Spinal cord (tissue), 10 donors: Measurements from ENCODE around the gene FRMPD2. TPM values are rescaled to one million over a fixed set of nuclear protein-coding genes. Genes with fewer than 3 reads are reported as not detected.
A peak's percentile ranks its signal among the peaks of the same experiment; 100 is the strongest.
"Not testable (repeated sequence)": the region's sequence is repeated elsewhere in the genome, so short reads cannot be mapped to it uniquely, and the experiment has no call there.

Experiments used
- DNase-seq, 6 donors: peaks; one replicate each; pipeline versions ENCODE4 v3.0.0 to v3.0.0-alpha.2; 2013 to 2015; ENCODE audit warnings: low spot score in 6 of 6, low read depth in 4 of 6
- H3K27ac ChIP-seq: one replicate; pipeline ENCODE4 v1.5.1; 2013; ENCODE audit warnings: low read depth, low read length, control low read depth
- H3K27me3 ChIP-seq: one replicate; pipeline ENCODE4 v1.6.1; 2013; ENCODE audit warnings: low read length; ENCODE audit not compliant: control insufficient read depth, insufficient read depth
- H3K36me3 ChIP-seq: one replicate; pipeline ENCODE4 v1.6.1; 2013; ENCODE audit warnings: low read length; ENCODE audit not compliant: control insufficient read depth, insufficient read depth
- H3K4me1 ChIP-seq: one replicate; pipeline ENCODE4 v1.6.1; 2013; ENCODE audit warnings: low read length; ENCODE audit not compliant: control insufficient read depth, insufficient read depth
- H3K4me3 ChIP-seq: one replicate; pipeline ENCODE4 v1.5.1; 2013; ENCODE audit warnings: low read depth, low read length, control low read depth
- H3K9me3 ChIP-seq: one replicate; pipeline ENCODE4 v1.6.1; 2013; ENCODE audit warnings: low read length; ENCODE audit not compliant: control insufficient read depth, insufficient read depth
- WGBS: methylation state at CpG from one replicate; pipeline ENCODE4 v1.1.5; 2013; ENCODE audit warnings: missing lambda C conversion rate; ENCODE audit not compliant: insufficient coverage; 5-methylcytosine and 5-hydroxymethylcytosine counted together
- polyA plus RNA-seq, 2 donors: library from polyadenylated mRNA; unstranded; fragments of 120-200 nt; gene quantifications; one replicate each; pipeline ENCODE4 v1.2.1, GENCODE V29; 2013; ENCODE audit not compliant: insufficient read length in 2 of 2
- total RNA-seq, 2 donors: library from RNA; depleted of rRNA in 1 of 2; stranded (reverse); fragments of 120-200 nt in 1 of 2; fragments of >200 nt in 1 of 2; gene quantifications; one replicate each; pipeline versions ENCODE4 v1.2.3 to v1.2.4, GENCODE V29; 2013 to 2014
- donor health status: healthy.

FRMPD2 gene
- total and polyA plus RNA-seq, 4 donors, result 5.5 to 14.9 (median 14.1) TPM

DNA sequence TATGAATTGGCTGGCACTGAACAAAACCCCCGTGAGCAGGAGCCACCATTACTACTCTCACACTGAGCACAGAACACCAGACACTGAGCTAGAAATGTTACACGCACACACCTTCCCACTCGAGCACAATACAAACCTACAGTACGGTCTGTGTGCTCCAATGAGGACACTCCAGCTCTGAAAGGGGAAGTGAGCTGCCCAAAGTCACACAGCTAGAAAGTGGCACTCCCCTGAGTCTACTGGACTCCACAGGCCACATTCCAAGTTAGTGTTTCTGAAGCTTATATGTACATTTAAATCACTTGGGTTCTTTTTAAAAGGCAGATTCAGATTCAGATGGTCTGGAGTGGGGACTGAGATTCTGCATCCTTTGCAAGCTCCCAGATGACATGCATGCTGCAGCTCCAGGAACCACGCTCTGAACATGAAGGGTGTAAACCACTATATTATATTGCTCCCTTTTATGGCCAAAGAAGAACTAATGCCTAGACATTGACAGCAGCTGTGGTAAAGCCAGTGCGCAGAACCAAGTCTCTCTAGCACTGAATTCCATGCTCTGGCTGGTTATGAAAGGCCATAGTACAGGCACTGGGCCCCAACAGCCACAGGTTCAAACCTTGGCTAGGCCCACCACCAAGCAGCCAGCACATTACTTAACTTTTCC lies 77.1 kb downstream of the FRMPD2 start:
- H3K36me3 ChIP-seq, result no peaks in the 10 kb centered on the region
- H3K9me3 ChIP-seq, result no peaks in the 10 kb centered on the region
- WGBS, result 76% methylated on average over 5 of the region's 6 CpGs
- H3K4me3 ChIP-seq, result no peak overlapping the region
- H3K27ac ChIP-seq, result no peak overlapping the region
- no peaks in the 10 kb centered on the region for H3K27me3 ChIP-seq
- peaks cover 3% of the 10 kb centered on the region for H3K4me1 ChIP-seq
- no peak for DNase-seq

DNA sequence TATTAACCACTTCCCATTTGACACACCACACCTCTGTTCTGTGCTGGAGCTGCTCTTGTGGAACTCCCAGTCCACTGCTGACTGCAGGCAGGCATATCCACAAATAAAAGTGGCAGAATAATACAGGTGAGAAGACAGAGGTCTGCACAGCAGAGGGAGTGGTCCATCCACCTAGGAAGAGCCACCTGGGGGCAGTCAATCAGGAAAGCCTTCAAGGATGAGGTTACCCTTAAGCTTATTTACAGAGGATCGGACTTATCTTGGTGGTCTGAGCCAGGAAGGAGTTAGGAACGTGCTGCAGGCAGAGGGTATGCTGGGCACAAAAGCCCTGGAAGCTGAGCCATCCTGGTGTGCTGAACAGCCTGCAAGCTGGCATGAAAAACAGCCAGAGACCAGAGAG lies 78.7 kb downstream of the FRMPD2 start:
- peaks cover 3% of the 10 kb centered on the region for H3K4me1 ChIP-seq
- no peak overlapping the region for H3K27ac ChIP-seq
- H3K9me3 ChIP-seq, result no peaks in the 10 kb centered on the region
- no peaks in the 10 kb centered on the region for H3K36me3 ChIP-seq
- no peaks in the 10 kb centered on the region for H3K27me3 ChIP-seq
- no peak overlapping the region for H3K4me3 ChIP-seq
- DNase-seq, result no peak
- 83% methylated on average over 2 of the region's 2 CpGs for WGBS

DNA sequence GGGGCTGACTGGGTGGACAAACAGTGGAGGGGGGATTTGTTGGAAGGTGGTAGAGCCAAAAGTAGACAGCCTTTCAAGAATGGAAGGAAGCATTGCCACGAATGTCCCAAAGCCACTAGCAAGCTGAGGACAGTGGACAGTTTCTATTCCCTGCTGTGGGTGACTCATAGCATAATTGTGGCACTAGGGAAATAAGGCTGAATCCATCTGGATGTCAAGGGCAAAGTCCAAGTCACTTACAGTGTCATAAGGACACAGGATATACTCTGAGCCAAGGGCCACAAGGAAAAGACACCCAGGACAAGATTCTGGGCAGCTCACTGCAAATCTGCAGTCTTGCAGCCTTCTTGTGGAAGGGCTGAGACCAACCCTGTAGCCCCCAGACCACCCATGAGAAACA lies 79.7 kb downstream of the FRMPD2 start:
- H3K9me3 ChIP-seq, result no peaks in the 10 kb centered on the region
- no peaks in the 10 kb centered on the region for H3K27me3 ChIP-seq
- no peak for DNase-seq
- no peak overlapping the region for H3K27ac ChIP-seq
- no peak overlapping the region for H3K4me3 ChIP-seq
- WGBS, result 81% methylated on average over 1 of the region's 1 CpG
- peaks cover 3% of the 10 kb centered on the region for H3K4me1 ChIP-seq
- H3K36me3 ChIP-seq, result no peaks in the 10 kb centered on the region

DNA sequence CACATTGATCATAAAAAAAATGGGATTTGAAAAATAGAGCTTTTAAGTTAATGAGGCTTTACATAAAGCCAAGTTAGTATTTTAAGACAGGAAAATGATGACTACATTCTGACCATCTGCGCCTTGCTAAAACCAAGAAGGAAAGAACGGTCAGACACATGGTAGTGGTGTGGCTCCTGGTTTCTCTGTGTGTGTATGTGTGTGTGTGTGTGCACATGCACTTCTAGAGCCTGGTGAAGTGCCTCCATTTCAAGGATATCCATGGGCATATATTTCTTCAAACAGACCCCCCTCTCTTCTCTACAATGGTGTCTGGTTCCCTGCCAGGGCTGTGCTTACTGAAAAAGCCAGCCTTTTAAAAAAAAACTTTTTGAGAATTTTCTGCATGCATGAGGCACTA lies 80.9 kb downstream of the FRMPD2 start:
- H3K4me1 ChIP-seq, result peaks cover 6% of the 10 kb centered on the region
- no peak overlapping the region for H3K27ac ChIP-seq
- no peaks in the 10 kb centered on the region for H3K27me3 ChIP-seq
- H3K9me3 ChIP-seq, result no peaks in the 10 kb centered on the region
- WGBS, result 100% methylated on average over 1 of the region's 2 CpGs
- peak in 2 of 6 donors; percentile 49 to 78 for DNase-seq
- H3K36me3 ChIP-seq, result no peaks in the 10 kb centered on the region
- no peak overlapping the region for H3K4me3 ChIP-seq

DNA sequence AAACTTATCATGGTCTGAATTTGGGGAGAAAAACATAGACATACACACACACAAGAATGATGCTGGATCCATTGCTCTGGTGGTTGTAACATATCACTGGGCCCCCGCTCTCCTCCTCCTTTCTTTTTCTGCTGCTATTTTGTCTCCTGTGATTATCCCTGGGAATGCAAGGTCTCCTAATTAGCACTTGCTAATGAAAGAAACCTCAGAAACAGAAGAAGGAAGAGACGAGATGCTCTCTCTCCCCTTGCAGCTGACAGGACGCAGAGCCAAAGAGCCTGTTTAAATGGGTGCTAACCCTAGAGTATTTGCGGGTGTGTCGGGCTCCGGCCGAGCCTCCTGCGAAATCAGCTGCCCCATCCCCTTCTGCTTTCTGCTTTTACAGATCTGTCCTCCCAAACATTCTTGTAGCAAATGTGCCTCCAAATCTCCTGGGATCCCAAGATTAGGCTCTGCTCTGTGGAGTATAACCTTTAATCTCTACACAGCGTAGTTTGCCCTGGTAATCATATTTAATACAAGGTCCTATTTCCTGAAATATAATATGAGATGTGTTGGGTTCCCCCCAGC lies 81.5 kb downstream of the FRMPD2 start:
- Histone ChIP-seq H3K36me3 (no peaks in the 10 kb centered on the region), H3K4me3 (no peak overlapping the region), H3K9me3 (no peaks in the 10 kb centered on the region), H3K27me3 (no peaks in the 10 kb centered on the region), H3K27ac (no peak overlapping the region), H3K4me1 (peaks cover 12% of the 10 kb centered on the region)
- peak in 2 of 6 donors; percentile 20 to 52 for DNase-seq
- WGBS, result 69% methylated on average over 6 of the region's 9 CpGs

DNA sequence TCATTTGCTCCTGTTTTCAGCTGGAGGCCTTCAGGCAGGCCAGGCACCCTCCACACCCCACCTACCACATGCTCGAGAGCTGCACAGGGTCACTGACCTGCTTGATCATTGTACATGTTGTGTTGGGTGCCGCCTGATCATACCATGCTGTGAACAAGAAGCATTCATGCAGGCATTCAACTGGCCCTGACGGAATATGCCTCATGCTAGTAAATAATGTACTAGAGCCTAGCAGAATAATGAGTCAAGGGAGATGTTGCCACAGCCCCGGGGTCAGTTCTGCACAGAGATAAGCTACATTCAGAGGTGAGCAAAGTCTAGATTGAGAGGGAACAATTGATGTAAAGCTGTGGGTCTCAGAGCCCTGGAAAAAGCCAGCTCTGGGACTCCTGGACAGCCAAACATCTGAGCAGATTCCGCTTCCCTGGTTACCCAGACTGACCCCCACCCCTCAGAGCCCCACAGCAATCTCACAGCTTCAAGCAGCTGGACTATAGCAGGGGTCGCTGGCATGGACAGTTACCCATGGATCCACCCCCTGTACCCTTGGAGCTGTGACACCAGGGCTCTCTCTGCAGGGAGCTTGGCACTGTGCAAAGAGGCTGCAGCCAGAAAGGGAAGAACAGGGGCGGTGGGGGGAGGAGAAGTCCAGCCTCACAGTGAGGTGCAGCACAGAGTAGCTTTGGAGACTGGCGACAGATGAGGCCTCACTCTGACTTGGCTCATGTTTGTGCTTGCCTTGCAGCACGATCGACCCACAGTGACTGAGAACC lies 86.6 kb downstream of the FRMPD2 start:
- 47% methylated on average over 9 of the region's 10 CpGs for WGBS
- H3K4me1 ChIP-seq, result peaks cover 19% of the 10 kb centered on the region
- H3K4me3 ChIP-seq, result no peak overlapping the region
- peak in 4 of 6 donors; percentile 26 to 69 (median 42) for DNase-seq
- no peaks in the 10 kb centered on the region for H3K27me3 ChIP-seq
- no peaks in the 10 kb centered on the region for H3K9me3 ChIP-seq
- H3K36me3 ChIP-seq, result no peaks in the 10 kb centered on the region
- H3K27ac ChIP-seq, result no peak overlapping the region

DNA sequence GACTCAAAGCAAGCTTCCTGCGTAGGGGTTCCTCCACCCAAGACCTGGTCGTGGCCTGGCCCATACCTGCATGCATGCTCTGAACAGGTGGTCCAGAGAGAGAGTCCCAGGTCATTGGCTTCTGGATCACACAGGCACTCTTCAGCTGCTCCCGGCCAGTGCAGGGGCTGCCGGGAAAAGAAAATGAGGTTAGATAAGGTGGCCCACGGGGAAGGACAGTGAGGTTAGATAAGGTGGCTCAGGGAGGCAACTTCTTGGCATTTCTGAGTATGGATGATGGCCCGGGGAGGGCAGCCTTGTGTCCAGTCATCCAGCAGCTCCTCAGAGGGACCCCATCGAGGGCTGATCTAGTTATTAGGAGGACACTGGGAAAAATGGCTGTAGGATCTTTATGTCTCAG lies 87.4 kb downstream of the FRMPD2 start:
- no peak overlapping the region for H3K4me3 ChIP-seq
- peaks cover 18% of the 10 kb centered on the region for H3K4me1 ChIP-seq
- WGBS, result 85% methylated on average over 6 of the region's 7 CpGs
- no peaks in the 10 kb centered on the region for H3K9me3 ChIP-seq
- H3K27me3 ChIP-seq, result no peaks in the 10 kb centered on the region
- no peaks in the 10 kb centered on the region for H3K36me3 ChIP-seq
- no peak overlapping the region for H3K27ac ChIP-seq
- no peak for DNase-seq

DNA sequence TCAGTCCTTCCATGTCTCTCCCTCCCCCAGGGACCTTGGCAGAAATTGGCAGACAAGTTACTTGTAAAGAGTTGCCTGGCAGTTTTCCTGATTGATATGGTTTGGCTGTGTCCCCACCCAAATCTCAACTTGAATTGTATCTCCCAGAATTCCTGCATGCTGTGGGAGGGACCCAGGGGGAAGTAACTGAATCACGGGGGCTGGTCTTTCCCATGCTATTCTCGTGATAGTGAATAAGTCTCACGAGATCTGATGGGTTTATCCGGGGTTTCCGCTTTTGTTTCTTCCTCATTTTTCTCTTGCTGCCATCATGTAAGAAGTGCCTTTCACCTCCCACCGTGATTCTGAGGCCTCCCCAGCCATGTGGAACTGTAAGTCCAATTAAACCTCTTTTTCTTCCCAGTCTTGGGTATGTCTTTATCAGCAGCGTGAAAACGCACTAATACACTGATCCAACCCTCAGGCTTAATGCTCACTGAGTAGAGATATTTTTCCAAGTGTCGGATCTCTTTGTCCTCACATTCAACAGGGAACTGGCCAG lies 88.2 kb downstream of the FRMPD2 start:
- 67% methylated on average over 1 of the region's 9 CpGs for WGBS
- peaks cover 18% of the 10 kb centered on the region for H3K4me1 ChIP-seq
- H3K27ac ChIP-seq, H3K4me3 ChIP-seq, DNase-seq, H3K27me3 ChIP-seq, H3K36me3 ChIP-seq, H3K9me3 ChIP-seq: not testable (repeated sequence)

DNA sequence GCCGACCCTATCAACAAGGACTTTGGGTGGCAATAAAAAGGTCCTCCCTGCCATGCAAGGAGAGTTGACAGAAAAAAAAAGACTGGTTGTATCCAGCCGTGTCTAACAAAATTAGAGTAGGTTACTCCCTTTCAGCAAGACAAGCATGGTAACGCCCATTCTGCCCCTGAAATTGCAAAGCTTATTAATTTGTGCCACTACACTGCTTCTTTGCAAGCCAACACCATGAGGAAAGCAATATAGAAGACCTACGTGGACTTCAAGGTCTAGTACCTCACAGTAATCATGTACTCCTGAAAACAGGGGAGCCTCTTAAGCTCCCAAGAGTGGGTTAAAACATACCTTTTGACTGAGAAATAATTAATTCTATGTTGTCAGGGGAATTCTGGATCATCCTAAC lies 90.3 kb downstream of the FRMPD2 start:
- 83% methylated on average over 1 of the region's 4 CpGs for WGBS
- Histone ChIP-seq H3K27me3 (no peaks in the 10 kb centered on the region), H3K4me3 (no peak overlapping the region), H3K4me1 (peaks cover 18% of the 10 kb centered on the region), H3K36me3 (no peaks in the 10 kb centered on the region), H3K9me3 (no peaks in the 10 kb centered on the region), H3K27ac (no peak overlapping the region)
- DNase-seq, result no peak
